OCI-LY7 (cell line): ENCODE measurements around the gene FAAH2. TPM values are rescaled to one million over a fixed set of nuclear protein-coding genes. Genes with fewer than 3 reads are reported as not detected.
"Not testable (repeated sequence)": the region's sequence is repeated elsewhere in the genome, so short reads cannot be mapped to it uniquely, and the experiment has no call there.

ENCODE experiments used
- BruUV-seq: library from RNA; stranded (reverse); fragments of 400-500 nt; replicated peaks from 2 replicates; lab custom pipeline; 2021; lab: Mats Ljungman, UMichigan
- CTCF ChIA-PET: fragments of 300-600 bp; sonication (Branson Sonifier 250); formaldehyde crosslinking; loops from one replicate; lab custom pipeline; 2022; ENCODE audit warnings: antibody characterized with exemption; ENCODE audit not compliant: unreplicated experiment; lab: Charles Lee
- POLR2A ChIA-PET: fragments of 300-600 bp; sonication (Branson Sonifier 250); formaldehyde crosslinking; loops from one replicate; lab custom pipeline; 2022; ENCODE audit warnings: antibody characterized with exemption; lab: Charles Lee
- DNase-seq: peaks from one replicate; pipeline ENCODE4 v3.0.0-alpha.2; 2015; ENCODE audit warnings: low spot score
- H2AFZ ChIP-seq: fragments of 200-600 bp; sonication (generic), shearing (Covaris generic); 2 replicates; pipeline ENCODE4 v1.6.1; 2014; ENCODE audit warnings: mild to moderate bottlenecking, antibody characterized with exemption, low read length, moderate library complexity
- H3K27ac ChIP-seq: fragments of 200-600 bp; sonication (generic); 2 replicates; pipeline ENCODE4 v1.5.1; 2014; ENCODE audit warnings: mixed run types, low read depth, mild to moderate bottlenecking, moderate library complexity, low read length, inconsistent platforms; ENCODE audit not compliant: poor library complexity, severe bottlenecking
- H3K36me3 ChIP-seq: fragments of 200-600 bp; sonication (generic); 2 replicates; pipeline ENCODE4 v1.6.1; 2014; ENCODE audit warnings: mild to moderate bottlenecking, antibody characterized with exemption, low read length, moderate library complexity, mixed read lengths; ENCODE audit not compliant: insufficient read depth
- H3K4me1 ChIP-seq: fragments of 200-600 bp; sonication (generic); 2 replicates; pipeline ENCODE4 v1.5.1; 2014; ENCODE audit warnings: mild to moderate bottlenecking, low read length; ENCODE audit not compliant: insufficient read depth, poor library complexity, severe bottlenecking
- H3K4me2 ChIP-seq: fragments of 200-600 bp; sonication (generic); 2 replicates; pipeline ENCODE4 v1.6.1; 2014; ENCODE audit warnings: mild to moderate bottlenecking, low read length
- H3K4me3 ChIP-seq: fragments of 200-600 bp; sonication (generic); 2 replicates; pipeline ENCODE4 v1.5.1; 2014; ENCODE audit warnings: mild to moderate bottlenecking, low read depth, low read length; ENCODE audit not compliant: poor library complexity, severe bottlenecking
- H3K79me2 ChIP-seq: fragments of 200-600 bp; sonication (generic); 2 replicates; pipeline ENCODE4 v1.6.1; 2016; ENCODE audit warnings: low read depth, mild to moderate bottlenecking, low read length, moderate library complexity, mixed read lengths; ENCODE audit not compliant: insufficient read depth
- H3K9me2 ChIP-seq: fragments of 200-600 bp; sonication (generic); 2 replicates; pipeline ENCODE4 v1.6.1; 2016; ENCODE audit warnings: mild to moderate bottlenecking, low read length, mixed read lengths; ENCODE audit not compliant: insufficient read depth
- H3K9me3 ChIP-seq: fragments of 200-600 bp; sonication (generic); 2 replicates; pipeline ENCODE4 v1.6.1; 2014; ENCODE audit warnings: mild to moderate bottlenecking, mixed run types, low read length, mixed read lengths
- H4K20me1 ChIP-seq: fragments of 200-600 bp; sonication (generic); 2 replicates; pipeline ENCODE4 v1.6.1; 2014; ENCODE audit warnings: mild to moderate bottlenecking, antibody characterized with exemption, low read length, moderate library complexity, mixed read lengths; ENCODE audit not compliant: insufficient read depth
- EZH2phosphoT487 ChIP-seq: fragments of 200-600 bp; sonication (generic); IDR thresholded peaks from 2 replicates; pipeline ENCODE4 v1.6.1; 2018; ENCODE audit warnings: low read depth, borderline replicate concordance, mild to moderate bottlenecking, mixed run types, antibody characterized with exemption, low read length, moderate library complexity, mixed read lengths
- intact Hi-C: fragments of 100-400 bp; cut with micrococcal nuclease; formaldehyde crosslinking; loops from one replicate; pipeline ENCODE4 v1.10.0; 2022; ENCODE audit not compliant: unreplicated experiment
- total RNA-seq, 2 experiments: library from RNA; depleted of rRNA in 1 of 2; stranded (reverse); fragments of >200 nt in 1 of 2; shearing (Covaris generic) in 1 of 2; gene quantifications; 2 replicates each; pipeline ENCODE4 v1.2.3, GENCODE V29; 2014 to 2022
- TF ChIP-seq, protein P1 (sequence below): fragments of 200-600 bp; sonication (generic); conservative IDR thresholded peaks from 2 replicates; pipeline ENCODE4 v1.5.1; 2014; ENCODE audit warnings: mild to moderate bottlenecking, antibody characterized with exemption, low read length, moderate library complexity, mixed read lengths

The FAAH2 gene
- total RNA-seq, 2 experiments from 2014 or later: 1.3 to 6.3 TPM

- CTCF ChIA-PET: no interaction called here
- BruUV-seq: no TSS peak
- POLR2A ChIA-PET: no interaction called here
Measured at GRCh38 chrX:57368158-57368557, 81.7 kb downstream of the FAAH2 start.

DNA sequence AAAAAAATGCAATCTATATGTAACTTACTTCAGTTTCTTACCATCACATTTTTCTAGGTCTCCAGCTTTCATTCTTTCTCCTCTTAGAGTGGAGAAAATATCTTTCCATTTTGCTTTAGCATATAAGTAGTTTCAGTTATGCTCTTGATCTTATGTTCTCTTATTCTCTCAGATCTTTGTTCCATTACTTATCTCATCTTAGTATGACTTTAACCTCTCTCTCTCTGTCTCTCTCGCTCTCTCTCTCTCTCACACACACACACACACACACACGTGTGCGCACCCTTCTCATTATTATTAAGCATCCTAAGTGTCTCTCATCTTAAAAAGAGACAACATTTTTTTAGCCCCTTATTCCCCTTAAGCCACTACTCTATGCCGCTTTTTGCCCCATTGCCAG lies 92.8 kb downstream of the FAAH2 start:
- H3K79me2 ChIP-seq: no peaks in the 10 kb centered on the region
- intact Hi-C loops: no loop called here
- no peak overlapping the region for H2AFZ ChIP-seq
- H3K4me2 ChIP-seq: no peak overlapping the region
- H3K36me3 ChIP-seq: no peaks in the 10 kb centered on the region
- no peaks in the 10 kb centered on the region for H4K20me1 ChIP-seq
- no peak overlapping the region for H3K27ac ChIP-seq
- H3K9me3 ChIP-seq: no peaks in the 10 kb centered on the region
- DNase-seq: no peak
- TF ChIP-seq EZH2phosphoT487: no peak
- TF ChIP-seq, protein P1, sequence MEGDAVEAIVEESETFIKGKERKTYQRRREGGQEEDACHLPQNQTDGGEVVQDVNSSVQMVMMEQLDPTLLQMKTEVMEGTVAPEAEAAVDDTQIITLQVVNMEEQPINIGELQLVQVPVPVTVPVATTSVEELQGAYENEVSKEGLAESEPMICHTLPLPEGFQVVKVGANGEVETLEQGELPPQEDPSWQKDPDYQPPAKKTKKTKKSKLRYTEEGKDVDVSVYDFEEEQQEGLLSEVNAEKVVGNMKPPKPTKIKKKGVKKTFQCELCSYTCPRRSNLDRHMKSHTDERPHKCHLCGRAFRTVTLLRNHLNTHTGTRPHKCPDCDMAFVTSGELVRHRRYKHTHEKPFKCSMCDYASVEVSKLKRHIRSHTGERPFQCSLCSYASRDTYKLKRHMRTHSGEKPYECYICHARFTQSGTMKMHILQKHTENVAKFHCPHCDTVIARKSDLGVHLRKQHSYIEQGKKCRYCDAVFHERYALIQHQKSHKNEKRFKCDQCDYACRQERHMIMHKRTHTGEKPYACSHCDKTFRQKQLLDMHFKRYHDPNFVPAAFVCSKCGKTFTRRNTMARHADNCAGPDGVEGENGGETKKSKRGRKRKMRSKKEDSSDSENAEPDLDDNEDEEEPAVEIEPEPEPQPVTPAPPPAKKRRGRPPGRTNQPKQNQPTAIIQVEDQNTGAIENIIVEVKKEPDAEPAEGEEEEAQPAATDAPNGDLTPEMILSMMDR: no peak
- no peak overlapping the region for H3K4me3 ChIP-seq
- POLR2A ChIA-PET: no interaction called here
- CTCF ChIA-PET: no interaction called here
- no TSS peak for BruUV-seq
- H3K9me2 ChIP-seq: no peaks in the 10 kb centered on the region
- H3K4me1 ChIP-seq: no peaks in the 10 kb centered on the region

More at GRCh38 chrX:57368158-57368557, 81.7 kb downstream of the FAAH2 start:
- no peak overlapping the region for H3K27ac ChIP-seq
- intact Hi-C loops: no loop called here
- H3K4me3 ChIP-seq: no peak overlapping the region
- H3K4me2 ChIP-seq: no peak overlapping the region
- H2AFZ ChIP-seq: no peak overlapping the region
- TF ChIP-seq EZH2phosphoT487: no peak
- TF ChIP-seq, protein P1: no peak
- no peaks in the 10 kb centered on the region for H3K36me3 ChIP-seq
- DNase-seq: no peak
- H3K9me2 ChIP-seq: no peaks in the 10 kb centered on the region
- H3K4me1 ChIP-seq: no peaks in the 10 kb centered on the region
- H3K79me2 ChIP-seq: no peaks in the 10 kb centered on the region
- no peaks in the 10 kb centered on the region for H4K20me1 ChIP-seq
- H3K9me3 ChIP-seq: no peaks in the 10 kb centered on the region

- POLR2A ChIA-PET: no interaction called here
- intact Hi-C loops: no loop called here
- BruUV-seq: no TSS peak
- CTCF ChIA-PET: no interaction called here
- no peaks in the 10 kb centered on the region for H3K79me2 ChIP-seq
- no peaks in the 10 kb centered on the region for H3K4me1 ChIP-seq
- TF ChIP-seq EZH2phosphoT487: no peak
- TF ChIP-seq, protein P1: no peak
- no peak overlapping the region for H3K27ac ChIP-seq
- no peak overlapping the region for H3K4me2 ChIP-seq
- no peaks in the 10 kb centered on the region for H4K20me1 ChIP-seq
- H3K9me3 ChIP-seq: no peaks in the 10 kb centered on the region
- no peak overlapping the region for H3K4me3 ChIP-seq
- no peak overlapping the region for H2AFZ ChIP-seq
- DNase-seq: no peak
- H3K9me2 ChIP-seq: no peaks in the 10 kb centered on the region
- H3K36me3 ChIP-seq: no peaks in the 10 kb centered on the region
Measured at GRCh38 chrX:57380026-57380796, 93.7 kb downstream of the FAAH2 start.

DNA sequence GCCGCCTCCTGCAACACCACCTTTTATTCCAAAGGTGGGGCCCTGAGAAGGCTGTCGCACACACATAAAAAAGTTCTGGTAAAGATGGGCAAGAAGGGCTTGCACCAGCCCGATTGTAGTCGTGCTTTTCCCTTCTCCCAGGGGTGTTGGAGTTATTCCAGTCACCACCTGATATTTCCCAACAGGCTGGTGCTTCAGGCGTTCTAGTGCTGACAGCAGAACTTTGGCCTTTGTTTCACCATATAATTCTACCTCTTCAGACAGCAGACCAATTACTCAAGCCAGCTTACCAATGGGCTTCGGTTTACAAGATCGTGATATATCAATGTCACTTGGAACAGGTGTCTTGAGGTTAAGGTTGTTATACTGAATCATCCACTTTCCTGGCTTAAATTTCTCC lies 107.7 kb downstream of the FAAH2 start:
- H3K9me3 ChIP-seq, DNase-seq, H3K4me3 ChIP-seq, intact Hi-C loops, H3K79me2 ChIP-seq, H4K20me1 ChIP-seq, H3K36me3 ChIP-seq, H3K27ac ChIP-seq, H3K9me2 ChIP-seq, H2AFZ ChIP-seq, BruUV-seq, POLR2A ChIA-PET, H3K4me1 ChIP-seq, H3K4me2 ChIP-seq, CTCF ChIA-PET: not testable (repeated sequence)
